Osteoblast (primary cell): Measurements from ENCODE around the gene IRS2. TPM values are rescaled to one million over a fixed set of nuclear protein-coding genes. Genes with fewer than 3 reads are reported as not detected.

ENCODE experiments used
- DNase-seq: peaks from one replicate; pipeline ENCODE4 v3.0.0; 2011; ENCODE audit warnings: low spot score, mixed read lengths; ENCODE audit not compliant: insufficient read length; ENCODE audit errors: missing footprints
- H2AFZ ChIP-seq: 2 replicates; pipeline ENCODE4 v1.6.0; 2011; ENCODE audit warnings: mild to moderate bottlenecking, low read length
- H3K27ac ChIP-seq: 2 replicates; pipeline ENCODE4 v1.5.1; 2011; ENCODE audit warnings: mild to moderate bottlenecking, low read depth, low read length, moderate library complexity
- H3K27me3 ChIP-seq: 2 replicates; pipeline ENCODE4 v1.6.0; 2012; ENCODE audit warnings: mild to moderate bottlenecking, control low read depth, inconsistent platforms, low read length, moderate library complexity; ENCODE audit not compliant: insufficient read depth
- H3K36me3 ChIP-seq: 2 replicates; pipeline ENCODE4 v1.5.1; 2011; ENCODE audit warnings: mild to moderate bottlenecking, low read length, control low read depth, moderate library complexity; ENCODE audit not compliant: insufficient read depth
- H3K4me1 ChIP-seq: 2 replicates; pipeline ENCODE4 v1.5.1; 2011; ENCODE audit warnings: mild to moderate bottlenecking, low read length, control low read depth, moderate library complexity; ENCODE audit not compliant: insufficient read depth
- H3K4me2 ChIP-seq: 2 replicates; pipeline ENCODE4 v1.6.0; 2011; ENCODE audit warnings: mild to moderate bottlenecking, low read length; ENCODE audit not compliant: insufficient read depth
- H3K4me3 ChIP-seq: fragments of 200-600 bp; sonication (generic); 3 replicates; pipeline ENCODE4 v1.5.1; 2012; ENCODE audit warnings: mild to moderate bottlenecking, low read length, inconsistent platforms; ENCODE audit not compliant: insufficient read depth
- H3K79me2 ChIP-seq: 2 replicates; pipeline ENCODE4 v1.6.0; 2012; ENCODE audit warnings: mild to moderate bottlenecking, low read length, control low read depth, inconsistent platforms; ENCODE audit not compliant: insufficient read depth
- H3K9me3 ChIP-seq: 2 replicates; pipeline ENCODE4 v1.5.1; 2011; ENCODE audit warnings: low read depth, low read length, control low read depth
- H4K20me1 ChIP-seq: 2 replicates; pipeline ENCODE4 v1.6.0; 2012; ENCODE audit warnings: mild to moderate bottlenecking, low read length, control low read depth; ENCODE audit not compliant: insufficient read depth
- CTCF ChIP-seq: IDR thresholded peaks from 2 replicates; pipeline ENCODE4 v1.5.1; 2011; ENCODE audit warnings: mild to moderate bottlenecking, low read depth, low read length, moderate library complexity; ENCODE audit errors: extremely low read depth
- total RNA-seq: library from RNA; depleted of rRNA; stranded (reverse); fragments of >200 nt; gene quantifications from 2 replicates; pipeline ENCODE4 v1.2.3, GENCODE V29; 2012

IRS2 gene
- total RNA-seq, 1 donor, result 8.3 TPM

- H3K36me3 ChIP-seq, result no peaks in the 10 kb centered on the region
- H3K27ac ChIP-seq, result no peak overlapping the region
- no peaks in the 10 kb centered on the region for H3K27me3 ChIP-seq
- H4K20me1 ChIP-seq, result no peaks in the 10 kb centered on the region
- peaks cover 9% of the 10 kb centered on the region for H3K79me2 ChIP-seq
- no peak for TF ChIP-seq CTCF
- H2AFZ ChIP-seq, result no peak overlapping the region
- H3K4me2 ChIP-seq, result no peak overlapping the region
- DNase-seq, result no peak
- peaks cover 3% of the 10 kb centered on the region for H3K4me1 ChIP-seq
- no peak overlapping the region for H3K4me3 ChIP-seq
- no peaks in the 10 kb centered on the region for H3K9me3 ChIP-seq
These were observed 14.5 kb downstream of the IRS2 start for GRCh38 chr13:109771926-109772325.

- H3K4me3 ChIP-seq, result no peak overlapping the region
- no peak overlapping the region for H2AFZ ChIP-seq
- no peaks in the 10 kb centered on the region for H3K9me3 ChIP-seq
- DNase-seq, result no peak
- no peak for TF ChIP-seq CTCF
- no peak overlapping the region for H3K4me2 ChIP-seq
- H3K27ac ChIP-seq, result no peak overlapping the region
- H3K79me2 ChIP-seq, result peaks cover 9% of the 10 kb centered on the region
- H4K20me1 ChIP-seq, result no peaks in the 10 kb centered on the region
- H3K36me3 ChIP-seq, result no peaks in the 10 kb centered on the region
- H3K4me1 ChIP-seq, result no peaks in the 10 kb centered on the region
- no peaks in the 10 kb centered on the region for H3K27me3 ChIP-seq
These were observed 15.9 kb downstream of the IRS2 start for GRCh38 chr13:109770436-109770835.

GRCh38 chr13:109769921-109770320 lies 16.5 kb downstream of the IRS2 start:
- Histone ChIP-seq H3K79me2 (peaks cover 10% of the 10 kb centered on the region), H3K4me1 (no peaks in the 10 kb centered on the region), H3K36me3 (no peaks in the 10 kb centered on the region), H3K4me2 (no peak overlapping the region), H3K27ac (no peak overlapping the region), H4K20me1 (no peaks in the 10 kb centered on the region), H3K4me3 (no peak overlapping the region), H3K9me3 (no peaks in the 10 kb centered on the region), H3K27me3 (no peaks in the 10 kb centered on the region), H2AFZ (no peak overlapping the region)
- no peak for TF ChIP-seq CTCF
- no peak for DNase-seq

GRCh38 chr13:109769275-109769674 lies 17.1 kb downstream of the IRS2 start:
- no peak overlapping the region for H3K4me2 ChIP-seq
- H4K20me1 ChIP-seq, result no peaks in the 10 kb centered on the region
- no peaks in the 10 kb centered on the region for H3K27me3 ChIP-seq
- H2AFZ ChIP-seq, result no peak overlapping the region
- no peak for DNase-seq
- no peak overlapping the region for H3K4me3 ChIP-seq
- H3K27ac ChIP-seq, result no peak overlapping the region
- H3K79me2 ChIP-seq, result peaks cover 8% of the 10 kb centered on the region
- no peak for TF ChIP-seq CTCF
- no peaks in the 10 kb centered on the region for H3K4me1 ChIP-seq
- no peaks in the 10 kb centered on the region for H3K36me3 ChIP-seq
- no peaks in the 10 kb centered on the region for H3K9me3 ChIP-seq
